Measurements from ENCODE around the gene VPS72. TPM values are rescaled to one million over a fixed set of nuclear protein-coding genes. Genes with fewer than 3 reads are reported as not detected.

Gene VPS72
- 41.8 TPM for total RNA-seq
- polyA plus RNA-seq: 100 to 1,000 TPM in 1 of 4 donors, 10 to 100 TPM in 3; 83.0 to 101 (median 95.0) TPM

GRCh38 chr1:151189637-151190445, at the start of gene VPS72:
TSS of gene VPS72 (minus strand) at chr1:151190197. CDS start at chr1:151190121, 76 bp downstream.
- peak; percentile 95 to 97 for ATAC-seq (ENCODE audit: low read depth in 2 of 2)
- Histone ChIP-seq H3K27me3 (ENCODE audit: control insufficient read depth, insufficient read depth, low read length) (no peaks in the 10 kb centered on the region), H3K36me3 (ENCODE audit: control insufficient read depth, insufficient read depth, low read length) (peaks cover 7% of the 10 kb centered on the region), H3K27ac (ENCODE audit: insufficient read depth, low read length, poor library complexity, severe bottlenecking) (peak within 1 kb of the TSS; percentile 87), H3K4me3 (ENCODE audit: low read depth, low read length) (peak within 1 kb of the TSS; percentile 90), H3K9me3 (ENCODE audit: control insufficient read depth in 2 of 2, low read length in 2 of 2) (no peaks in the 10 kb centered on the region), H3K4me1 (ENCODE audit: control insufficient read depth, insufficient read depth, low read length, poor library complexity, severe bottlenecking) (peaks cover 13% of the 10 kb centered on the region)
- H3K9me3 Mint-ChIP-seq: no peaks in the 10 kb centered on the region
- peak within 1 kb of the TSS; percentile 97 to 100 (median 98) for H3K27ac Mint-ChIP-seq
- DNase-seq: peak; percentile 80 to 94 (median 87)
- peaks cover 12% of the 10 kb centered on the region for H3K36me3 Mint-ChIP-seq
- peaks cover 9% of the 10 kb centered on the region for H3K27me3 Mint-ChIP-seq
- H3K4me3 Mint-ChIP-seq: peak within 1 kb of the TSS; percentile 95 to 100 (median 99)
- peaks cover 5 to 45% (median 27%) of the 10 kb centered on the region in 4 donors for H3K4me1 Mint-ChIP-seq

GRCh38 chr1:151238467-151238739, 48.4 kb upstream of the VPS72 start:
- no peak overlapping the region for H3K4me3 Mint-ChIP-seq
- ATAC-seq (ENCODE audit: low read depth in 2 of 2): no peak
- no peaks in the 10 kb centered on the region for H3K27me3 Mint-ChIP-seq
- peaks cover 81% of the 10 kb centered on the region for H3K36me3 ChIP-seq (ENCODE audit: control insufficient read depth, insufficient read depth, low read length)
- DNase-seq: no peak
- H3K4me3 ChIP-seq (ENCODE audit: low read depth, low read length): no peak overlapping the region
- no peaks in the 10 kb centered on the region for H3K9me3 ChIP-seq (ENCODE audit: control insufficient read depth in 2 of 2, low read length in 2 of 2)
- no peaks in the 10 kb centered on the region for H3K4me1 ChIP-seq (ENCODE audit: control insufficient read depth, insufficient read depth, low read length, poor library complexity, severe bottlenecking)
- H3K4me1 Mint-ChIP-seq: peaks cover 0 to 1% (median 0%) of the 10 kb centered on the region in 4 donors
- H3K27me3 ChIP-seq (ENCODE audit: control insufficient read depth, insufficient read depth, low read length): no peaks in the 10 kb centered on the region
- peaks cover 57% of the 10 kb centered on the region for H3K36me3 Mint-ChIP-seq
- no peak overlapping the region for H3K27ac ChIP-seq (ENCODE audit: insufficient read depth, low read length, poor library complexity, severe bottlenecking)
- peak overlapping the region in 1 of 3 donors; percentile 38 for H3K27ac Mint-ChIP-seq
- no peaks in the 10 kb centered on the region for H3K9me3 Mint-ChIP-seq

- no peak for ATAC-seq (ENCODE audit: low read depth in 2 of 2)
- Histone ChIP-seq H3K36me3 (ENCODE audit: control insufficient read depth, insufficient read depth, low read length) (peaks cover 80% of the 10 kb centered on the region), H3K9me3 (ENCODE audit: control insufficient read depth in 2 of 2, low read length in 2 of 2) (no peaks in the 10 kb centered on the region), H3K4me3 (ENCODE audit: low read depth, low read length) (no peak overlapping the region), H3K4me1 (ENCODE audit: control insufficient read depth, insufficient read depth, low read length, poor library complexity, severe bottlenecking) (no peaks in the 10 kb centered on the region), H3K27ac (ENCODE audit: insufficient read depth, low read length, poor library complexity, severe bottlenecking) (no peak overlapping the region), H3K27me3 (ENCODE audit: control insufficient read depth, insufficient read depth, low read length) (no peaks in the 10 kb centered on the region)
- Mint-ChIP-seq H3K9me3 (no peaks in the 10 kb centered on the region), H3K36me3 (peaks cover 52% of the 10 kb centered on the region), H3K4me3 (no peak overlapping the region), H3K27me3 (no peaks in the 10 kb centered on the region), H3K4me1 (peaks cover 0 to 1% (median 0%) of the 10 kb centered on the region in 4 donors), H3K27ac (peak overlapping the region in 1 of 3 donors; percentile 48)
- no peak for DNase-seq
These were observed 47.9 kb upstream of the VPS72 start for GRCh38 chr1:151237678-151238466.

GRCh38 chr1:151235235-151235634, 45.2 kb upstream of the VPS72 start:
- H3K9me3 ChIP-seq (ENCODE audit: control insufficient read depth in 2 of 2, low read length in 2 of 2): no peaks in the 10 kb centered on the region
- Mint-ChIP-seq H3K27me3 (no peaks in the 10 kb centered on the region), H3K4me1 (peaks cover 0 to 4% (median 0%) of the 10 kb centered on the region in 4 donors), H3K9me3 (no peaks in the 10 kb centered on the region), H3K27ac (no peak overlapping the region), H3K36me3 (peaks cover 55% of the 10 kb centered on the region), H3K4me3 (no peak overlapping the region)
- no peaks in the 10 kb centered on the region for H3K27me3 ChIP-seq (ENCODE audit: control insufficient read depth, insufficient read depth, low read length)
- H3K27ac ChIP-seq (ENCODE audit: insufficient read depth, low read length, poor library complexity, severe bottlenecking): no peak overlapping the region
- no peaks in the 10 kb centered on the region for H3K4me1 ChIP-seq (ENCODE audit: control insufficient read depth, insufficient read depth, low read length, poor library complexity, severe bottlenecking)
- ATAC-seq (ENCODE audit: low read depth in 2 of 2) (no peak), DNase-seq (no peak)
- H3K4me3 ChIP-seq (ENCODE audit: low read depth, low read length): no peak overlapping the region
- peaks cover 87% of the 10 kb centered on the region for H3K36me3 ChIP-seq (ENCODE audit: control insufficient read depth, insufficient read depth, low read length)

- DNase-seq (no peak), ATAC-seq (ENCODE audit: low read depth in 2 of 2) (no peak)
- Histone ChIP-seq H3K27me3 (ENCODE audit: control insufficient read depth, insufficient read depth, low read length) (no peaks in the 10 kb centered on the region), H3K9me3 (ENCODE audit: control insufficient read depth in 2 of 2, low read length in 2 of 2) (no peaks in the 10 kb centered on the region), H3K4me1 (ENCODE audit: control insufficient read depth, insufficient read depth, low read length, poor library complexity, severe bottlenecking) (no peaks in the 10 kb centered on the region), H3K4me3 (ENCODE audit: low read depth, low read length) (no peak overlapping the region), H3K36me3 (ENCODE audit: control insufficient read depth, insufficient read depth, low read length) (peaks cover 22% of the 10 kb centered on the region), H3K27ac (ENCODE audit: insufficient read depth, low read length, poor library complexity, severe bottlenecking) (no peak overlapping the region)
- peaks cover 3% of the 10 kb centered on the region for H3K36me3 Mint-ChIP-seq
- H3K4me1 Mint-ChIP-seq: peaks cover 3 to 19% (median 10%) of the 10 kb centered on the region in 4 donors
- H3K9me3 Mint-ChIP-seq: no peaks in the 10 kb centered on the region
- H3K27ac Mint-ChIP-seq: peak overlapping the region in 1 of 3 donors; percentile 78
- no peaks in the 10 kb centered on the region for H3K27me3 Mint-ChIP-seq
- no peak overlapping the region for H3K4me3 Mint-ChIP-seq
These were observed 32.1 kb upstream of the VPS72 start for GRCh38 chr1:151222130-151222529.

GRCh38 chr1:151221616-151222015, 31.6 kb upstream of the VPS72 start:
- Mint-ChIP-seq H3K27ac (peak overlapping the region in 1 of 3 donors; percentile 62), H3K4me3 (no peak overlapping the region), H3K9me3 (no peaks in the 10 kb centered on the region), H3K36me3 (peaks cover 3% of the 10 kb centered on the region), H3K4me1 (peaks cover 7 to 21% (median 10%) of the 10 kb centered on the region in 4 donors), H3K27me3 (no peaks in the 10 kb centered on the region)
- ATAC-seq (ENCODE audit: low read depth in 2 of 2) (no peak), DNase-seq (no peak)
- no peaks in the 10 kb centered on the region for H3K4me1 ChIP-seq (ENCODE audit: control insufficient read depth, insufficient read depth, low read length, poor library complexity, severe bottlenecking)
- H3K36me3 ChIP-seq (ENCODE audit: control insufficient read depth, insufficient read depth, low read length): peaks cover 21% of the 10 kb centered on the region
- H3K9me3 ChIP-seq (ENCODE audit: control insufficient read depth in 2 of 2, low read length in 2 of 2): no peaks in the 10 kb centered on the region
- no peak overlapping the region for H3K4me3 ChIP-seq (ENCODE audit: low read depth, low read length)
- H3K27ac ChIP-seq (ENCODE audit: insufficient read depth, low read length, poor library complexity, severe bottlenecking): no peak overlapping the region
- no peaks in the 10 kb centered on the region for H3K27me3 ChIP-seq (ENCODE audit: control insufficient read depth, insufficient read depth, low read length)

- no peaks in the 10 kb centered on the region for H3K27me3 Mint-ChIP-seq
- H3K27ac ChIP-seq (ENCODE audit: insufficient read depth, low read length, poor library complexity, severe bottlenecking): no peak overlapping the region
- ATAC-seq (ENCODE audit: low read depth in 2 of 2) (no peak), DNase-seq (no peak)
- H3K9me3 Mint-ChIP-seq: no peaks in the 10 kb centered on the region
- no peak overlapping the region for H3K4me3 ChIP-seq (ENCODE audit: low read depth, low read length)
- peak overlapping the region in 2 of 3 donors; percentile 56 to 80 for H3K27ac Mint-ChIP-seq
- H3K4me3 Mint-ChIP-seq: peak overlapping the region in 1 of 4 donors; percentile 7
- H3K9me3 ChIP-seq (ENCODE audit: control insufficient read depth in 2 of 2, low read length in 2 of 2): no peaks in the 10 kb centered on the region
- peaks cover 15 to 46% (median 28%) of the 10 kb centered on the region in 4 donors for H3K4me1 Mint-ChIP-seq
- peaks cover 10% of the 10 kb centered on the region for H3K36me3 ChIP-seq (ENCODE audit: control insufficient read depth, insufficient read depth, low read length)
- peaks cover 12% of the 10 kb centered on the region for H3K36me3 Mint-ChIP-seq
- H3K27me3 ChIP-seq (ENCODE audit: control insufficient read depth, insufficient read depth, low read length): no peaks in the 10 kb centered on the region
- H3K4me1 ChIP-seq (ENCODE audit: control insufficient read depth, insufficient read depth, low read length, poor library complexity, severe bottlenecking): peaks cover 5% of the 10 kb centered on the region
These were observed 23.6 kb upstream of the VPS72 start for GRCh38 chr1:151213560-151213959.
